Colonic mucosa (tissue), 4 donors: ENCODE data around the gene EXO5. TPM values are rescaled to one million over a fixed set of nuclear protein-coding genes. Genes with fewer than 3 reads are reported as not detected.
"Not testable (repeated sequence)": the region's sequence is repeated elsewhere in the genome, so short reads cannot be mapped to it uniquely, and the experiment has no call there.

Source experiments
- DNase-seq: peaks from one replicate; pipeline ENCODE4 v3.0.0-alpha.2; 2020
- H3K27ac ChIP-seq: fragments of 200-600 bp; one replicate; pipeline ENCODE4 v1.8.0; 2021
- H3K27me3 ChIP-seq: fragments of 200-600 bp; one replicate; pipeline ENCODE4 v1.8.0; 2021
- H3K36me3 ChIP-seq: fragments of 200-600 bp; one replicate; pipeline ENCODE4 v1.8.0; 2021
- H3K4me1 ChIP-seq: fragments of 200-600 bp; one replicate; pipeline ENCODE4 v1.8.0; 2021; ENCODE audit warnings: mild to moderate bottlenecking
- H3K4me3 ChIP-seq: fragments of 200-600 bp; one replicate; pipeline ENCODE4 v1.8.0; 2021
- H3K9ac ChIP-seq, 2 donors: one replicate each; pipeline ENCODE4 v1.7.0; 2013; ENCODE audit warnings: control low read depth in 2 of 2, low read depth in 2 of 2, low read length in 2 of 2
- H3K9me3 ChIP-seq: fragments of 200-600 bp; one replicate; pipeline ENCODE4 v1.8.0; 2021
- CTCF ChIP-seq: fragments of 200-600 bp; IDR thresholded peaks from one replicate; pipeline ENCODE4 v1.8.0; 2022; ENCODE audit warnings: antibody characterized with exemption, mild to moderate bottlenecking
- intact Hi-C: fragments of 100-400 bp; cut with DNase I; formaldehyde crosslinking; loops from one replicate; pipeline ENCODE4 v1.14.1; 2022
- total RNA-seq, 2 donors: library from RNA; stranded (reverse); fragmentation: NEBNext Ultra II Directional in 1 of 2; extraction: Animal tissue kit (Norgen Biotek cat#: 25700) in 1 of 2; gene quantifications; one replicate each; pipeline ENCODE4 v1.2.1, GENCODE V29; 2021
- donor health status: healthy.
- donor health status: DM: no; HTN: no; CAD: no.
- donor health status: DM: no; HTN: no; CAD: no.

EXO5 gene
- total RNA-seq, 2 donors from 2014 or later: 5.5 to 8.7 TPM

DNA sequence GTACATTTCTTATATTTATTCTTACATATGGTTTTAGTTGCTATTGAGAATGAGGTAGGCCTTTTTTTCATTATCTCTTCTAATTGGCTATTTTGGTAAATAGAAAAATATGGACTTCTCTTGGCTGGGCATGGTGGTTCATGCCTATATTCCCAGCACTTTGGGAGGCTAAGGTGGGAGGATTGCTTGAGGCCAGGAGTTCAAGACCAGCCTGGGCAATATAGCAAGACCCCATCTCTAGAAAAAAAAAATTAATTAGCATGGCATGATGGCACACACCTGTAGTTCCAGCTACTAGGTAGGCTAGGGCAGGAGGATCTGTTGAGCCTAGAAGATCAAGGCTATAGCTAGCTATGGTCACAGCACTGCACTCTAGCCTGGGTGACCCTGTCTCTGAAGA lies 26.0 kb downstream of the EXO5 start:
- no peak for DNase-seq
- no peak overlapping the region for H3K4me3 ChIP-seq
- no peaks in the 10 kb centered on the region for H3K9me3 ChIP-seq
- no peaks in the 10 kb centered on the region for H3K36me3 ChIP-seq
- H3K9ac ChIP-seq: no peak overlapping the region
- H3K27me3 ChIP-seq: no peaks in the 10 kb centered on the region
- H3K27ac ChIP-seq: no peak overlapping the region
- intact Hi-C loops: no loop called here
- peaks cover 3% of the 10 kb centered on the region for H3K4me1 ChIP-seq
- TF ChIP-seq CTCF: no peak

- intact Hi-C loops: no loop called here
- DNase-seq: no peak
- Histone ChIP-seq H3K4me1 (peaks cover 3% of the 10 kb centered on the region), H3K27me3 (no peaks in the 10 kb centered on the region), H3K36me3 (no peaks in the 10 kb centered on the region), H3K9ac (no peak overlapping the region), H3K27ac (no peak overlapping the region), H3K9me3 (no peaks in the 10 kb centered on the region), H3K4me3 (no peak overlapping the region)
- no peak for TF ChIP-seq CTCF
These were observed 27.2 kb downstream of the EXO5 start for GRCh38 chr1:40535732-40536131.

- H3K36me3 ChIP-seq: no peaks in the 10 kb centered on the region
- no peak overlapping the region for H3K9ac ChIP-seq
- DNase-seq: no peak
- TF ChIP-seq CTCF: no peak
- no peak overlapping the region for H3K4me3 ChIP-seq
- intact Hi-C loops: no loop called here
- H3K9me3 ChIP-seq: no peaks in the 10 kb centered on the region
- H3K4me1 ChIP-seq: no peaks in the 10 kb centered on the region
- no peaks in the 10 kb centered on the region for H3K27me3 ChIP-seq
- H3K27ac ChIP-seq: no peak overlapping the region
These were observed 30.8 kb downstream of the EXO5 start for GRCh38 chr1:40539338-40539737.

GRCh38 chr1:40546957-40547356 lies 38.4 kb downstream of the EXO5 start:
- Histone ChIP-seq H3K4me3 (no peak overlapping the region), H3K4me1 (no peaks in the 10 kb centered on the region), H3K9me3 (no peaks in the 10 kb centered on the region), H3K27ac (no peak overlapping the region), H3K27me3 (no peaks in the 10 kb centered on the region), H3K9ac (no peak overlapping the region), H3K36me3 (no peaks in the 10 kb centered on the region)
- intact Hi-C loops: no loop called here
- no peak for TF ChIP-seq CTCF
- DNase-seq: no peak

DNA sequence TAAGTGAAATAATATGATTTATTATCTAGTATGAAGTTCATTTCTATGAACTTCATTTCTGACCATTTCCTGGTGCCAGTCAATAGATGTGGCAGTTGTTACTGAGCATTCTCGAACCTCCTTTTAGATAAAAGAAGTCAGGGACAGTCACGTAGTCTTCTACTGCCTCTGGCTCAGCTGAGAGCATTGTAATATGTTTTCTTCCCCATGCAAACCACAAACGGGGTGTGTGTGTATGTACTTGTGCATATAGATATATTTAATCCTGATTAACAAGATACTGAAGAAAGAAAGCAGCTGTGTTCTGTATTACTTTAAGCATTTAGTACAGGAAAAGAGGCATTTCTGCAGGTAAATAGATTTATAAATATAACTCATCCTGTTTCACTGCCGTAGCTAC lies 44.5 kb downstream of the EXO5 start:
- intact Hi-C loops: no loop called here
- H3K27me3 ChIP-seq: no peaks in the 10 kb centered on the region
- no peak overlapping the region for H3K4me3 ChIP-seq
- no peak for TF ChIP-seq CTCF
- no peaks in the 10 kb centered on the region for H3K9me3 ChIP-seq
- no peak overlapping the region for H3K27ac ChIP-seq
- H3K4me1 ChIP-seq: no peaks in the 10 kb centered on the region
- no peak overlapping the region for H3K9ac ChIP-seq
- DNase-seq: no peak
- H3K36me3 ChIP-seq: no peaks in the 10 kb centered on the region

DNA sequence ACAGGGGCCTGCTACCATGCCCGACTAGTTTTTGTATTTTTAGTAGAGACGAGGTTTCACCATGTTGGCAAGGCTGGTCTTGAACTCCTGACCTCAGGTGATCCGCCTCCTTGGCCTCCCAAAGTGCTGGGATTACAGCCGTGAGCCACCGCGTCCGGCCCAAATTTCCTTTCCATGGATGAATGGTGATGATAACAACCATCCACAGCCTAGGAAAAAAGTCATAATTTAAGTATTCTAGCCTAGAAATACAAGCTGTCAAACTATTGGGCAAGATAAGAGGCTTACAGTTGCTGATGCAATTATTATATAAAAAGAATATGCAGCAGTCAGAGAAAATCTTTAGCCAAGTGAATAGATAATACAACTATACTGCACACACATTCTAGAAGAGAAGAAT lies 46.2 kb downstream of the EXO5 start:
- H3K4me1 ChIP-seq, H3K9ac ChIP-seq, intact Hi-C loops, H3K36me3 ChIP-seq, H3K27ac ChIP-seq, H3K4me3 ChIP-seq, DNase-seq, H3K9me3 ChIP-seq, H3K27me3 ChIP-seq: not testable (repeated sequence)
